Mesothelial cell of epicardium (in vitro differentiated cells): Measurements from ENCODE around the gene FAM107A. TPM values are rescaled to one million over a fixed set of nuclear protein-coding genes. Genes with fewer than 3 reads are reported as not detected.

Experiments
- DNase-seq, 2 experiments: peaks; one replicate each; pipeline ENCODE4 v3.0.0; 2021; ENCODE audit warnings: low spot score in 2 of 2; ENCODE audit not compliant: unreplicated experiment in 2 of 2
- H3K27ac Mint-ChIP-seq: 2 replicates; pipeline ENCODE4 v1.8.0; 2021; ENCODE audit warnings: mixed read lengths
- H3K27me3 Mint-ChIP-seq: 2 replicates; pipeline ENCODE4 v1.8.0; 2021; ENCODE audit warnings: low read depth, mixed read lengths
- H3K36me3 Mint-ChIP-seq: 2 replicates; pipeline ENCODE4 v1.8.0; 2021; ENCODE audit warnings: mixed read lengths
- H3K4me1 Mint-ChIP-seq: 2 replicates; pipeline ENCODE4 v1.8.0; 2021; ENCODE audit warnings: mixed read lengths
- H3K4me3 Mint-ChIP-seq: 2 replicates; pipeline ENCODE4 v1.8.0; 2021; ENCODE audit warnings: mild to moderate bottlenecking, moderate library complexity, mixed read lengths
- H3K9me3 Mint-ChIP-seq: 2 replicates; pipeline ENCODE4 v1.8.0; 2021; ENCODE audit warnings: mixed read lengths
- total RNA-seq: library from RNA; stranded (reverse); gene quantifications from 3 replicates; pipeline ENCODE4 v1.2.1, GENCODE V29; 2021
- TF ChIP-seq, protein P1 (sequence below): fragments of 200-600 bp; sonication (generic); IDR thresholded peaks from one replicate; pipeline ENCODE4 v1.5.0; 2021; ENCODE audit warnings: antibody characterized with exemption; ENCODE audit not compliant: unreplicated experiment

FAM107A gene, protein sequence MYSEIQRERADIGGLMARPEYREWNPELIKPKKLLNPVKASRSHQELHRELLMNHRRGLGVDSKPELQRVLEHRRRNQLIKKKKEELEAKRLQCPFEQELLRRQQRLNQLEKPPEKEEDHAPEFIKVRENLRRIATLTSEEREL
- total RNA-seq = not detected in 3 replicates

DNA sequence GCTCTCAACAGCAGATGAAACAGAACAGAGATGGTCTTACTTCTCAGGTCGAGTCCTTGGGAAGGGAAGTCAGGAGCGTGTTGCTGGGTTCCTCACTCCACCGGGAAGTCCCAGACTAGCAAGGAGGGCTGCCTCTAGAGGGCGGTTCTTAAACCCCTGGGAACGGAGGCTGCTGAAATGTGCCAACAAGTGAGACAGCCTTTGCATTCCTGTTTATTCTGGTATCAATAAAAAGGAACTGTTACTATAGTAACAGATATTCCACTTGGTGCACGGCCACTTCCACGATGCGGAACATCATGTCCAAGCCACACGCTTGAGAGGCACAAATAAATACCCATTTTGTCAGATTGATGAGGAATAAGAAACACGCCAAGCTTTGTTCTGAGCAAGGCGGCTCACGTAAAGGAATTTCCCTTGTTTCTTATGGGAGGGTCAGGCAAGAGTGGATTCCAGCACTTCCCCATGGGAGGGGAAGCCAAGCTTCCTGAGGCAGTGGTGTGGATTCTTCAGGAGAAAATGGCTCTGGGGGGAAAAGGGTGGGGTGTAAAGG, at the start of gene FAM107A:
TSS of gene FAM107A (minus strand) at position 123 of the 553 bp plus-strand sequence. CDS start 7,531 bp downstream, outside the sequence.
- no peak within 1 kb of the TSS for H3K27ac Mint-ChIP-seq

DNA sequence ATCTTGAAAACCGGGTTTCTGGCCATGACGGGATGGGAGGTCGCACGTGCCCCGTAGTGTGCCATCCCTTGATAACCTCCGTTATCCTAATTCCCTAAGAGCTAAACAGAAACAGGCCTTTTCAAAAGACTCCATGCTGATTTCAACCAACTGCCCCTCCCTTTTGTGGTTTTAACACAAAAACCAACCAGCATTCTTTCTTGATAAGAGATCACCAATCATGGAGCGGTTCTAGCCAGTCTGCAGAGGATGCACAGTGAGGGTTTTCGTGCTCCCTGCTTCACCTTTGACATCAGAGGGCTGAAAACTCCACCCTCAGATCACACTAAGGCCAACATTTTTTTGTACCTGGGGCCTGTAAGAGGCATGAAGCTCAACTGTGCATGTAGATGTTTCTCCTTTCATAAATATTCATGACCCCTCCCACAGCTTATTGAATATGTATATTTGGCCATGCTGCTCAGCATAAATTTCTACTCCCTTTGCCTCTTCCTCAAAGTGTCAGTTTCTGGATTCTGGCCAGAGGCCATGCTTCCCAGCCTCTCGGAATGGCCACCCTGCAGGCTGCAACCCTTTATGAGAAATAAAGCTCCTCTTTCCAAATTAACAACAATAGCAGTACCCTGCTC, 48.1 kb upstream of the FAM107A start:
- no peak for DNase-seq
- Mint-ChIP-seq H3K4me3 (no peak overlapping the region), H3K27me3 (no peaks in the 10 kb centered on the region), H3K9me3 (no peaks in the 10 kb centered on the region), H3K27ac (no peak overlapping the region), H3K36me3 (no peaks in the 10 kb centered on the region), H3K4me1 (peaks cover 9% of the 10 kb centered on the region)
- TF ChIP-seq, protein P1, sequence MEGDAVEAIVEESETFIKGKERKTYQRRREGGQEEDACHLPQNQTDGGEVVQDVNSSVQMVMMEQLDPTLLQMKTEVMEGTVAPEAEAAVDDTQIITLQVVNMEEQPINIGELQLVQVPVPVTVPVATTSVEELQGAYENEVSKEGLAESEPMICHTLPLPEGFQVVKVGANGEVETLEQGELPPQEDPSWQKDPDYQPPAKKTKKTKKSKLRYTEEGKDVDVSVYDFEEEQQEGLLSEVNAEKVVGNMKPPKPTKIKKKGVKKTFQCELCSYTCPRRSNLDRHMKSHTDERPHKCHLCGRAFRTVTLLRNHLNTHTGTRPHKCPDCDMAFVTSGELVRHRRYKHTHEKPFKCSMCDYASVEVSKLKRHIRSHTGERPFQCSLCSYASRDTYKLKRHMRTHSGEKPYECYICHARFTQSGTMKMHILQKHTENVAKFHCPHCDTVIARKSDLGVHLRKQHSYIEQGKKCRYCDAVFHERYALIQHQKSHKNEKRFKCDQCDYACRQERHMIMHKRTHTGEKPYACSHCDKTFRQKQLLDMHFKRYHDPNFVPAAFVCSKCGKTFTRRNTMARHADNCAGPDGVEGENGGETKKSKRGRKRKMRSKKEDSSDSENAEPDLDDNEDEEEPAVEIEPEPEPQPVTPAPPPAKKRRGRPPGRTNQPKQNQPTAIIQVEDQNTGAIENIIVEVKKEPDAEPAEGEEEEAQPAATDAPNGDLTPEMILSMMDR = no peak

More for the DNA sequence above, at the start of gene FAM107A:
- TF ChIP-seq, protein P1 = no peak
- peaks cover 10% of the 10 kb centered on the region for H3K4me1 Mint-ChIP-seq
- DNase-seq = no peak
- peaks cover under 1% of the 10 kb centered on the region for H3K9me3 Mint-ChIP-seq
- no peaks in the 10 kb centered on the region for H3K36me3 Mint-ChIP-seq
- H3K27me3 Mint-ChIP-seq = peaks cover 40% of the 10 kb centered on the region
- H3K4me3 Mint-ChIP-seq = no peak within 1 kb of the TSS

DNA sequence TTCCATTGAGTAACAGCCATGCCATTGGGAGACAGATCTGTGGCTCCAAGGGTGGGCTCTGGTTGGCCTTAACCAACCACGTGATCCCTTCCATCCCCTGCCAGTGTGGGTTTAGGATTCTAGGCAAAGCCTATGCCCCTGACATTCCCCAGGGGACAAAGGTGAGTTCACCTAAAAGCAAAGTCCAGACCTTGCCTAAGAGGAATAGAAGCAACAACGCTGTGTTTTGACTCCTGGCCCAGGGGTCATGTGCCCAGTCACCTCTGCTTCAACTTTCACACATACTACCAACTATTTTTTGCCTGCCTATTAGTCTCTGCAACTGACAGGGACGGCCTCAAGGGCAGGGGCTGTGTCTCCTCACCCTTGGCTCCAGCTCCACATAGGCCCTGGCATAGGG, 47.4 kb upstream of the FAM107A start:
- TF ChIP-seq, protein P1 = no peak
- H3K4me1 Mint-ChIP-seq = peaks cover 10% of the 10 kb centered on the region
- H3K9me3 Mint-ChIP-seq = no peaks in the 10 kb centered on the region
- H3K36me3 Mint-ChIP-seq = no peaks in the 10 kb centered on the region
- DNase-seq = no peak
- H3K27me3 Mint-ChIP-seq = no peaks in the 10 kb centered on the region
- no peak overlapping the region for H3K27ac Mint-ChIP-seq
- no peak overlapping the region for H3K4me3 Mint-ChIP-seq

DNA sequence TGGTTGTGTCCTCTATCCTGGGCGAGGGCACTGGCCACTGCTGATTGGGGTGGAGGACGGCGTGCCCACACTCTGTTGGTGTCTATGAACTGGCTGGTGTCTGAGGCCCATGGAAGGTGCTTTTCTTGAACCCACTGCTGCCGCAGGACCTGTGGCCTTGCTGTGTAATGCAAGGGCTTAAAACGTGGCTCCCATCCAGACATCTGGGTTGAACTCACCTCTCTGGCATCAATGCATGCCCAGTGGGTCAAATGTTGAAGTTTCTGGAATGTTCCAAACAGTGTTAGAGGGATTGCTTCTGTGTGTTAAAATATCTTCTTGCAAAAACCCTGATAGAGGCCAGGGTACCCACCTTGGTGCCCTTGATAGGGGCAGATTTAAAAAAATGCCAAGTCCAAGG, 46.8 kb upstream of the FAM107A start:
- Mint-ChIP-seq H3K9me3 (no peaks in the 10 kb centered on the region), H3K4me1 (peaks cover 11% of the 10 kb centered on the region), H3K4me3 (no peak overlapping the region), H3K36me3 (no peaks in the 10 kb centered on the region), H3K27ac (no peak overlapping the region), H3K27me3 (no peaks in the 10 kb centered on the region)
- TF ChIP-seq, protein P1 = no peak
- no peak for DNase-seq

DNA sequence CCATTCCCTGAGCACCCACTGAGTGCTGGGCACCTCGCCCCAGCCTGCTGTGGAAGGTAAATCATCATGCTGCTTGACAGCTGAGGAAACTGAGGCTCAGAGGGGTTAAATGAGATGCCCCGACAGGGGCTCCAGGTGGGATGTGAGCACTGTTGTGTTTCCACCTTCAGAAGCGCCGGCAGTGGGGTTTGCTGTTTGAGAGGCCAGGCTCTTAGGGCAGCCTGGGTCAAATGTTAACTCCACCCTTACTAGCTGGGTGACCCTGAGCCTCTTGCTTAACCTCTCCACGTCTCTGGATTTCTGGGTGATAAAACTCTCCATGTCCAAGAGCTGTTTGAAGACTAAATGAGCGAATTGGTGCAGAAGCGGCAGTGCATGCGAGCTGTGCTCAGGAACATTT, 46.3 kb upstream of the FAM107A start:
- Mint-ChIP-seq H3K36me3 (no peaks in the 10 kb centered on the region), H3K4me3 (no peak overlapping the region), H3K4me1 (peaks cover 14% of the 10 kb centered on the region), H3K27me3 (no peaks in the 10 kb centered on the region), H3K27ac (no peak overlapping the region), H3K9me3 (no peaks in the 10 kb centered on the region)
- TF ChIP-seq, protein P1 = no peak
- DNase-seq = no peak
